A204.1 (cell line): ENCODE data around the gene ITGA2B.
"Not testable (repeated sequence)": the region's sequence is repeated elsewhere in the genome, so short reads cannot be mapped to it uniquely, and the experiment has no call there.

Source experiments
- FAIRE-seq: peaks from 2 replicates; lab custom pipeline; 2012; peaks lifted over from hg19 to GRCh38; lab: Jason Lieb, UNC

ITGA2B gene

GRCh38 chr17:44390250-44390870 lies 911 bp upstream of the ITGA2B start:
- FAIRE-seq: no peak

GRCh38 chr17:44389723-44390202 lies 314 bp upstream of the ITGA2B start:
- FAIRE-seq: no peak

GRCh38 chr17:44387804-44388203 lies 1.6 kb downstream of the ITGA2B start:
- FAIRE-seq: no peak

GRCh38 chr17:44386182-44386525 lies 3.3 kb downstream of the ITGA2B start:
- FAIRE-seq: no peak

- FAIRE-seq: no peak
Measured at GRCh38 chr17:44385287-44386181, 3.9 kb downstream of the ITGA2B start.

GRCh38 chr17:44384823-44385286 lies 4.6 kb downstream of the ITGA2B start:
- FAIRE-seq: no peak

GRCh38 chr17:44384281-44384822 lies 5.1 kb downstream of the ITGA2B start:
- no peak for FAIRE-seq

GRCh38 chr17:44383861-44384260 lies 5.6 kb downstream of the ITGA2B start:
- FAIRE-seq: no peak

GRCh38 chr17:44383363-44383762 lies 6.1 kb downstream of the ITGA2B start:
- FAIRE-seq: no peak

- no peak for FAIRE-seq
Measured at GRCh38 chr17:44382917-44383316, 6.5 kb downstream of the ITGA2B start.

GRCh38 chr17:44381810-44382305 lies 7.6 kb downstream of the ITGA2B start:
- FAIRE-seq: no peak

GRCh38 chr17:44380767-44381166 lies 8.7 kb downstream of the ITGA2B start:
- no peak for FAIRE-seq

GRCh38 chr17:44379887-44380286 lies 9.6 kb downstream of the ITGA2B start:
- no peak for FAIRE-seq

- FAIRE-seq: no peak
Measured at GRCh38 chr17:44378171-44378705, 11.2 kb downstream of the ITGA2B start.

GRCh38 chr17:44376779-44377178 lies 12.7 kb downstream of the ITGA2B start:
- no peak for FAIRE-seq

- FAIRE-seq: no peak
Measured at GRCh38 chr17:44376124-44376523, 13.3 kb downstream of the ITGA2B start.

- no peak for FAIRE-seq
Measured at GRCh38 chr17:44375196-44376017, 14.0 kb downstream of the ITGA2B start.

- FAIRE-seq: no peak
Measured at GRCh38 chr17:44374306-44375195, 14.9 kb downstream of the ITGA2B start.

- no peak for FAIRE-seq
Measured at GRCh38 chr17:44372036-44372435, 17.4 kb downstream of the ITGA2B start.

- FAIRE-seq: not testable (repeated sequence)
Measured at GRCh38 chr17:44369414-44370023, 19.9 kb downstream of the ITGA2B start.
